Measurements from ENCODE around the gene WDR64. TPM values are rescaled to one million over a fixed set of nuclear protein-coding genes. Genes with fewer than 3 reads are reported as not detected.

WDR64 gene
- total RNA-seq, 1 donor from 2014 or later: not detected

- H3K27ac ChIP-seq: no peak overlapping the region
- intact Hi-C loops (cut with DNase I): loop anchor here (10.0 kb wide), 1 partner anchor 230 kb away; no protein-coding TSS in a partner anchor
- H3K9me3 ChIP-seq: no peaks in the 10 kb centered on the region
- H3K36me3 ChIP-seq: no peaks in the 10 kb centered on the region
- H3K4me1 ChIP-seq: peaks cover 13% of the 10 kb centered on the region
- DNase-seq (ENCODE audit: extremely low spot score in 2 of 2): no peak
- no peak for TF ChIP-seq POLR2AphosphoS5 (IDR thresholded peaks at IDR 0.05; ENCODE audit: insufficient read depth in 1 of 2, low read depth in 1 of 2)
- TF ChIP-seq CTCF (IDR thresholded peaks at IDR 0.05): no peak
- no peak for TF ChIP-seq POLR2A (IDR thresholded peaks at IDR 0.05)
- H3K27me3 ChIP-seq: no peaks in the 10 kb centered on the region
- H3K4me3 ChIP-seq: no peak overlapping the region
Observed at GRCh38 chr1:241844593-241844992, 192.5 kb downstream of the WDR64 start.

GRCh38 chr1:241846375-241846774, 194.3 kb downstream of the WDR64 start:
- TF ChIP-seq POLR2A (IDR thresholded peaks at IDR 0.05): no peak
- TF ChIP-seq POLR2AphosphoS5 (IDR thresholded peaks at IDR 0.05; ENCODE audit: insufficient read depth in 1 of 2, low read depth in 1 of 2): no peak
- TF ChIP-seq CTCF (IDR thresholded peaks at IDR 0.05): no peak
- intact Hi-C loops (cut with DNase I): loop anchor here (10.0 kb wide), 1 partner anchor 232 kb away; no protein-coding TSS in a partner anchor
- H3K4me1 ChIP-seq: peaks cover 13% of the 10 kb centered on the region
- no peaks in the 10 kb centered on the region for H3K27me3 ChIP-seq
- H3K4me3 ChIP-seq: no peak overlapping the region
- no peak overlapping the region for H3K27ac ChIP-seq
- no peaks in the 10 kb centered on the region for H3K36me3 ChIP-seq
- no peak for DNase-seq (ENCODE audit: extremely low spot score in 2 of 2)
- no peaks in the 10 kb centered on the region for H3K9me3 ChIP-seq

GRCh38 chr1:241846862-241847539, 194.9 kb downstream of the WDR64 start:
- TF ChIP-seq POLR2A (IDR thresholded peaks at IDR 0.05): no peak
- no peak for TF ChIP-seq CTCF (IDR thresholded peaks at IDR 0.05)
- TF ChIP-seq POLR2AphosphoS5 (IDR thresholded peaks at IDR 0.05; ENCODE audit: insufficient read depth in 1 of 2, low read depth in 1 of 2): no peak
- Histone ChIP-seq H3K4me3 (peak overlapping the region; percentile 70 to 86), H3K27me3 (no peaks in the 10 kb centered on the region), H3K9me3 (no peaks in the 10 kb centered on the region), H3K36me3 (no peaks in the 10 kb centered on the region), H3K27ac (peak overlapping the region; percentile 98), H3K4me1 (peaks cover 13% of the 10 kb centered on the region)
- intact Hi-C loops (cut with DNase I): loop anchor here (10.0 kb wide), 1 partner anchor 232 kb away; no protein-coding TSS in a partner anchor
- no peak for DNase-seq (ENCODE audit: extremely low spot score in 2 of 2)

- intact Hi-C loops (cut with DNase I): loop anchor here (10.0 kb wide), 1 partner anchor 233 kb away; no protein-coding TSS in a partner anchor
- TF ChIP-seq POLR2AphosphoS5 (IDR thresholded peaks at IDR 0.05; ENCODE audit: insufficient read depth in 1 of 2, low read depth in 1 of 2) (no peak), POLR2A (IDR thresholded peaks at IDR 0.05) (no peak), CTCF (IDR thresholded peaks at IDR 0.05) (no peak)
- Histone ChIP-seq H3K36me3 (no peaks in the 10 kb centered on the region), H3K4me3 (peak overlapping the region; percentile 70 to 86), H3K27me3 (no peaks in the 10 kb centered on the region), H3K9me3 (no peaks in the 10 kb centered on the region), H3K4me1 (peaks cover 13% of the 10 kb centered on the region), H3K27ac (peak overlapping the region; percentile 98)
- DNase-seq (ENCODE audit: extremely low spot score in 2 of 2): no peak
Observed at GRCh38 chr1:241847540-241847795, 195.4 kb downstream of the WDR64 start.
